PC-9 (cell line): Measurements from ENCODE around the gene GADD45A. TPM values are rescaled to one million over a fixed set of nuclear protein-coding genes. Genes with fewer than 3 reads are reported as not detected.
A peak's percentile ranks its signal among the peaks of the same experiment; 100 is the strongest.
"Not testable (repeated sequence)": the region's sequence is repeated elsewhere in the genome, so short reads cannot be mapped to it uniquely, and the experiment has no call there.

ENCODE experiments used
- BruUV-seq: library from RNA; stranded (reverse); fragments of 400-500 nt; replicated peaks from 2 replicates; lab custom pipeline; 2021; lab: Mats Ljungman, UMichigan
- CTCF ChIA-PET: fragments of 300-600 bp; sonication (Branson Sonifier 250); formaldehyde crosslinking; loops from one replicate; lab custom pipeline; 2022; ENCODE audit warnings: antibody characterized with exemption; lab: Charles Lee
- POLR2A ChIA-PET: fragments of 300-600 bp; sonication (Branson Sonifier 250); formaldehyde crosslinking; loops from one replicate; lab custom pipeline; 2022; ENCODE audit warnings: antibody characterized with exemption; ENCODE audit not compliant: unreplicated experiment; lab: Charles Lee
- DNase-seq, 2 experiments: peaks; one replicate each; pipeline versions ENCODE4 v3.0.0 to v3.0.0-alpha.2; 2015 to 2022; ENCODE audit warnings: mixed read lengths in 1 of 2
- H2AFZ ChIP-seq: fragments of 200-600 bp; sonication (generic); 2 replicates; pipeline ENCODE4 v1.8.1; 2017; ENCODE audit warnings: antibody characterized with exemption
- H3F3A ChIP-seq: fragments of 200-600 bp; sonication (generic); 2 replicates; pipeline ENCODE4 v1.8.1; 2017; ENCODE audit warnings: antibody characterized with exemption, mild to moderate bottlenecking, low read depth; ENCODE audit not compliant: insufficient read depth
- H3K27ac ChIP-seq: fragments of 200-600 bp; sonication (generic); 2 replicates; pipeline ENCODE4 v1.6.1; 2016; ENCODE audit warnings: mixed run types
- H3K27me3 ChIP-seq: fragments of 200-600 bp; sonication (generic); 2 replicates; pipeline ENCODE4 v1.6.1; 2016; ENCODE audit warnings: low read depth, mixed run types; ENCODE audit not compliant: insufficient read depth
- H3K36me3 ChIP-seq: fragments of 200-600 bp; sonication (generic); 2 replicates; pipeline ENCODE4 v1.6.1; 2016; ENCODE audit warnings: low read depth, mixed run types
- H3K4me1 ChIP-seq: fragments of 200-600 bp; sonication (generic); replicated peaks from 2 replicates; pipeline ENCODE4 v1.6.1; 2016; ENCODE audit warnings: mixed run types; ENCODE audit not compliant: insufficient read depth
- H3K4me2 ChIP-seq: fragments of 200-600 bp; sonication (generic); 2 replicates; pipeline ENCODE4 v1.6.1; 2017; ENCODE audit warnings: mixed run types
- H3K4me3 ChIP-seq: fragments of 200-600 bp; sonication (generic); 2 replicates; pipeline ENCODE4 v1.6.1; 2016; ENCODE audit warnings: mixed run types
- H3K79me2 ChIP-seq: fragments of 200-600 bp; sonication (generic); 2 replicates; pipeline ENCODE4 v1.6.1; 2017; ENCODE audit warnings: low read depth, mixed run types
- H3K9me2 ChIP-seq: fragments of 200-600 bp; sonication (generic); 2 replicates; pipeline ENCODE4 v1.8.1; 2017; ENCODE audit warnings: mild to moderate bottlenecking; ENCODE audit not compliant: insufficient read depth
- H3K9me3 ChIP-seq: fragments of 200-600 bp; sonication (generic); 2 replicates; pipeline ENCODE4 v1.8.1; 2016; ENCODE audit warnings: low read depth; ENCODE audit not compliant: insufficient read depth
- H4K20me1 ChIP-seq: fragments of 200-600 bp; sonication (generic); 2 replicates; pipeline ENCODE4 v1.8.1; 2017; ENCODE audit not compliant: insufficient read depth
- EZH2 ChIP-seq: fragments of 200-600 bp; sonication (generic); IDR thresholded peaks from 2 replicates; pipeline ENCODE4 v1.8.0; 2017; ENCODE audit warnings: antibody characterized with exemption, low read depth
- intact Hi-C: fragments of 100-400 bp; cut with micrococcal nuclease; formaldehyde crosslinking; loops from one replicate; pipeline ENCODE4 v1.10.0; 2022; ENCODE audit not compliant: unreplicated experiment
- total RNA-seq: library from RNA; stranded (reverse); gene quantifications from 2 replicates; pipeline ENCODE4 v1.2.3, GENCODE V29; 2021
- TF ChIP-seq, protein P1 (sequence below): fragments of 200-600 bp; sonication (generic); conservative IDR thresholded peaks from 2 replicates; pipeline ENCODE4 v1.6.1; 2017; ENCODE audit warnings: mixed run types, antibody characterized with exemption, mild to moderate bottlenecking, moderate library complexity

GADD45A gene
- total RNA-seq, 1 experiment from 2014 or later = 63.6 TPM

- Histone ChIP-seq H3K9me2 (no peaks in the 10 kb centered on the region), H2AFZ (no peak overlapping the region), H3F3A (peaks cover 3% of the 10 kb centered on the region; the same call in 1 of the 2 replicates), H3K27me3 (no peaks in the 10 kb centered on the region), H3K9me3 (peaks cover 6% of the 10 kb centered on the region; the same call in 1 of the 2 replicates), H3K27ac (no peak overlapping the region), H3K4me3 (no peak overlapping the region), H3K4me1 (peaks cover 24% of the 10 kb centered on the region), H4K20me1 (no peaks in the 10 kb centered on the region), H3K4me2 (no peak overlapping the region), H3K79me2 (no peaks in the 10 kb centered on the region), H3K36me3 (peaks cover 4% of the 10 kb centered on the region; the same call in 1 of the 2 replicates)
- DNase-seq = no peak
- ChIA-PET CTCF (no interaction called here), POLR2A (no interaction called here)
- intact Hi-C loops = no loop called here
- TF ChIP-seq, protein P1, sequence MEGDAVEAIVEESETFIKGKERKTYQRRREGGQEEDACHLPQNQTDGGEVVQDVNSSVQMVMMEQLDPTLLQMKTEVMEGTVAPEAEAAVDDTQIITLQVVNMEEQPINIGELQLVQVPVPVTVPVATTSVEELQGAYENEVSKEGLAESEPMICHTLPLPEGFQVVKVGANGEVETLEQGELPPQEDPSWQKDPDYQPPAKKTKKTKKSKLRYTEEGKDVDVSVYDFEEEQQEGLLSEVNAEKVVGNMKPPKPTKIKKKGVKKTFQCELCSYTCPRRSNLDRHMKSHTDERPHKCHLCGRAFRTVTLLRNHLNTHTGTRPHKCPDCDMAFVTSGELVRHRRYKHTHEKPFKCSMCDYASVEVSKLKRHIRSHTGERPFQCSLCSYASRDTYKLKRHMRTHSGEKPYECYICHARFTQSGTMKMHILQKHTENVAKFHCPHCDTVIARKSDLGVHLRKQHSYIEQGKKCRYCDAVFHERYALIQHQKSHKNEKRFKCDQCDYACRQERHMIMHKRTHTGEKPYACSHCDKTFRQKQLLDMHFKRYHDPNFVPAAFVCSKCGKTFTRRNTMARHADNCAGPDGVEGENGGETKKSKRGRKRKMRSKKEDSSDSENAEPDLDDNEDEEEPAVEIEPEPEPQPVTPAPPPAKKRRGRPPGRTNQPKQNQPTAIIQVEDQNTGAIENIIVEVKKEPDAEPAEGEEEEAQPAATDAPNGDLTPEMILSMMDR = no peak
- TF ChIP-seq EZH2 = no peak
- no TSS peak for BruUV-seq
These were observed 41.2 kb downstream of the GADD45A start for GRCh38 chr1:67726224-67726623.

GRCh38 chr1:67729872-67730271, 44.9 kb downstream of the GADD45A start:
- H3K79me2 ChIP-seq = no peaks in the 10 kb centered on the region
- H3K9me3 ChIP-seq = peaks cover 6% of the 10 kb centered on the region; the same call in 1 of the 2 replicates
- TF ChIP-seq, protein P1 = no peak
- TF ChIP-seq EZH2 = no peak
- no TSS peak for BruUV-seq
- ChIA-PET POLR2A (no interaction called here), CTCF (interaction anchor here (1.1 kb wide), 1 partner anchor 13 kb away, joined by 4 read pairs; no protein-coding TSS in a partner anchor)
- H3K27me3 ChIP-seq = no peaks in the 10 kb centered on the region
- H3K4me1 ChIP-seq = peaks cover 12% of the 10 kb centered on the region
- no peak overlapping the region for H3K4me3 ChIP-seq
- H3K9me2 ChIP-seq = no peaks in the 10 kb centered on the region
- no peak overlapping the region for H2AFZ ChIP-seq
- intact Hi-C loops = no loop called here
- no peaks in the 10 kb centered on the region for H4K20me1 ChIP-seq
- H3K36me3 ChIP-seq = peaks cover 4% of the 10 kb centered on the region; the same call in 1 of the 2 replicates
- H3K4me2 ChIP-seq = no peak overlapping the region
- H3F3A ChIP-seq = no peaks in the 10 kb centered on the region
- peak in 1 of 2 experiments; percentile 34 for DNase-seq
- H3K27ac ChIP-seq = no peak overlapping the region

DNA sequence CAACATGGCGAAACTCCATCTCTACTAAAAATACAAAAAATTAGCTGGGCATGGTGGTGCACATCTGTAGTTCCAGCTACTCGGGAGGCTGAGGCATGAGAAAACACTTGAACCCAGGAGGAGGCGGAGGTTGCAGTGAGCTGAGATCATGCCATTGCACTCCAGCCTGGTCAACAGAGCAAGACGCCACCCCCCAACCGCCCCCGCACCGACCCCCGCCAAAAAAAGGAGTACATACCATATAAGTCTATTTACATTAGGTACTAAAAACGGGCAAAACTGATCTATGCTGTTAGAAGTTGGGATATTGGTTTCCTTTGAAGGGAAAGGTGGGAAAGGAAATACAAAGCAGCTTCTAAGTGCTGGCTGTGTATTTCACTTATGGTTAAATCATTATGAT, 45.3 kb downstream of the GADD45A start:
- H3K79me2 ChIP-seq, H3K9me2 ChIP-seq, H3K27me3 ChIP-seq, H3K9me3 ChIP-seq, H3K27ac ChIP-seq, H3K4me2 ChIP-seq, H3F3A ChIP-seq, H3K4me1 ChIP-seq, DNase-seq, H4K20me1 ChIP-seq, H3K4me3 ChIP-seq, BruUV-seq, H2AFZ ChIP-seq, intact Hi-C loops, H3K36me3 ChIP-seq: not testable (repeated sequence)
- POLR2A ChIA-PET = interaction anchor here (0.5 kb wide), 1 partner anchor 64 kb away, joined by 3 read pairs; no protein-coding TSS in a partner anchor
- CTCF ChIA-PET = interaction anchor here (1.1 kb wide), 1 partner anchor 12 kb away, joined by 4 read pairs; no protein-coding TSS in a partner anchor
